Measurements from ENCODE around the gene ARHGEF10L.

ARHGEF10L gene

GRCh38 chr1:17523321-17524041, 16.0 kb upstream of the ARHGEF10L start:
- no peak for DNase-seq

GRCh38 chr1:17524645-17525044, 14.9 kb upstream of the ARHGEF10L start:
- DNase-seq, result no peak

- no peak for DNase-seq
Observed at GRCh38 chr1:17525996-17526686, 13.4 kb upstream of the ARHGEF10L start.

DNA sequence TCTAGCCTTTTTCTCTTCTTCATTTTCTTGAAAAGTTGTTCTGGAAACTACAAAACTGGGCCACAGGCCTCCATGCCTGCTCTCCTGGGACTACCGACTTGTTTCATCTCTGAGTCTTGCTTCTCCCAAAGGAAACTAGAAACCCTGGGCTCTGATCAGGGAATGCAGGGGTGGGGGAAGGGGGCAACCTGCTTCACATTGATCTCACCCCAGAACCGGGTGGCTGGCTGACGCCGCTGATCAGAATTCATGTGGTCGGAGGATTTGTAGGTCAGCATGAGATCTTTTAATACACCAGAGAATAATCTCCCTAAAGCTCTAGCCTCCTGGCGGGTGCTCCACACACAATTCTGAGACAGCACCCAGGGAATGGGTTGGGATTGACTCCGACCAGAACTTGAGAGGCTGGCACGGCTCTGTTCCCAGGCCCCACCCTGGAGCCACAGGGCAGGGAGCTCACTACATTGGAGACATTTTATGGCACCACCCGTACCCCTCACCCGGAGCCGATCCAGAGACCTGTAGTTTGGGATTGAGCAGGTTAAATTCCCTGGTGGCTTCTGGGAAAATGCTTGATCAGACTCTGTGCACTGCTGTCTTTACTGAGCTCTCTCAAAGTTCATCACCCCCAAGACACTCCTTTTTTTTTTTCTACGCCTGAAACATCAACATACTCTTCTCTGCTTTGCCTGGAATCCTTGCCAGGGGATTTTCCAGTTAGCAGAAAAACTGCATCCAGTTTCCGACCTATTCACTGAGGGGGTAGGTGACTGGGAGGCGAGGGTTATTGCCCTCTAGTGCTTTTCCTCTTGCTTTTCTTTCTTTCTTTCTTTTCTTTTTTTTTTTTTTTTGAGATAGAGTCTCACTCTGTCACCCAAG, 12.2 kb upstream of the ARHGEF10L start:
- no peak for DNase-seq

DNA sequence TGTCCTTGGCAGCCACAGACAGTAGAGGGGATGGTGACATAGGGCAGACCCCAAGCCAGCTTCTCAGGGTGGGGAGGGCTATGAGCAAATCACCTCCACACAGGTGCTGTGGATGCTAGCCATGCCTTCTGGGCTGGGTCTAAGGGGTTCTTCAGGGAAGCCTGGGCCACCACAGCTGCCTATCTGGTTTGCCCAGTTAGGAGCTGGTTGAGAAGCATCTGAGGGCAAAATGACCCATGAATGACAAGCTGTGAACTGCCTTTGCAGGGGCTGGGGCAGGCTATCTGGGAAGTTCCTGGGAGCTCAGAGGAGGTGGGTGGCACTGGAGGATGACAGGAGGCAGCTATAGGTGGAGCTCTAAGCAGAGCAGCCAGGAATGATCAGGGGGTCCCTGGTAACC, 10.1 kb upstream of the ARHGEF10L start:
- no peak for DNase-seq

DNA sequence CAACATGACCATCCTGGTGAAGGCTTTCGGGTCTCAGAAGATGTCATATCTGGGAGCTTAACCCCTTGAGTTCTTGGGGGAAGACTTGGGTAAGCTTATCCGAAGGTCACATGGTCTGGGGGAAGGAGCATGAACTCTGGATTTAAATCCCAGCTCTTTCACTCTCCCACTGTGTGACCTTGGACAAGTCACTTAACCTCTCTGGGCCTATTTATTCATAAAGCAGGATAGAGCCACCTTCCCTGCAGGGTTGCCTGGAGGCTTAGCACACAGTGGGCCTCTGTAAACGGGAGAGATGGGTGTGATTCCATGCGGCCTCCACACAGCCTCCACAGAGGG, 8.2 kb upstream of the ARHGEF10L start:
- no peak for DNase-seq

GRCh38 chr1:17531682-17532487, 7.6 kb upstream of the ARHGEF10L start:
- DNase-seq, result no peak

- DNase-seq, result no peak
Observed at GRCh38 chr1:17533201-17533600, 6.3 kb upstream of the ARHGEF10L start.

- DNase-seq, result no peak
Observed at GRCh38 chr1:17535300-17535936, 4.1 kb upstream of the ARHGEF10L start.

GRCh38 chr1:17538010-17538409, 1.5 kb upstream of the ARHGEF10L start:
- no peak for DNase-seq

DNA sequence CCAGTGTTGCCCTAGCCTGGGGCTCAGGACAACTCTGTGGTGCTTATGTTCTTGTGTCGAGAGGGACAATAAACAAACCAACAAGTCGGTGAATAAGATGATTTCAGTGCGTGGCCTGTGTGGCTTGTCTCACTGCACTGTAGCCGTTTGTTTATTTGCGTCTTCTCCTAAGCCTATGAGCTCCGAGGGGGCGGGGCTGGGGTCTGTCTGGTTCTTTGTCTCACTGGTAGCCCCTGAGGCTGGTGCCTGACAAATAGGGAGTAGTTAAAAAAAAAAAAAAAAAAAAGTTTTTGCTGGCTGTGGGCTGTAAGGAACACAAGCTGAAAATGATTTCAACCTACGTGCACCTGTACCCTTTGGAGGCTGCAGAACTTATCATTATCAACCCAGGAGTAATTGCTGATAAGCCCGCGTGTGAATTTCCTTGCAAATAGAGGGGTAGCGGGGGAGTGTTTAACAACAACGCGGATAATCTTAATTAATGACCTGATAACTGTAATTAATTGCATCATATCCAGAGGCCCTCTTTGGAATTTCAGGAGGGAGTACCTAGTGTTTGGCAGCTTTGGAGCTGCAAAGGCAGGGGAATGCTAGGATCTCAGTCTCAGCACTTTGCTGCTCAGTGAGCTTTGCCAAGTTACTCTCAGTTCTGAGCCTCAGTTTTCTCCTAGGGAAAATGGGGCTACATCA, 925 bp upstream of the ARHGEF10L start:
- no peak for DNase-seq

DNA sequence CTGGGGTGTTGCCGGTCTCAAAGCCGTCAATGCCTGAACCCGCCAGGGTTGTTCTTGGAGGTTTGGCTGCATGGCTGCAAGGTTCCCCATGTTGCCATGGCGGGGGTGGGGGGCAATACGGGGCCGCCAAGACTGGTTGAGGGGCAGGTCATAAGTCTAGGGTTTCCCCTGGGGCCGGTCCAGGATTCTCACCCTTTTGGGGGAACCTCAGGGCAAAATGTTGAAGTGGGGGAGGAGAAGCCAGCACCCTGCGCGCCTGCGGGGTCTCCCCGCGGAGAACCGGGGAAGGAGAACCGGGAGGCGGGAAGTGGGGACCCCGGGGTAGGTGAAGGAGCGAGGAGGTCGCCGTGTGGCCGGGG, 401 bp upstream of the ARHGEF10L start:
- DNase-seq, result no peak

DNA sequence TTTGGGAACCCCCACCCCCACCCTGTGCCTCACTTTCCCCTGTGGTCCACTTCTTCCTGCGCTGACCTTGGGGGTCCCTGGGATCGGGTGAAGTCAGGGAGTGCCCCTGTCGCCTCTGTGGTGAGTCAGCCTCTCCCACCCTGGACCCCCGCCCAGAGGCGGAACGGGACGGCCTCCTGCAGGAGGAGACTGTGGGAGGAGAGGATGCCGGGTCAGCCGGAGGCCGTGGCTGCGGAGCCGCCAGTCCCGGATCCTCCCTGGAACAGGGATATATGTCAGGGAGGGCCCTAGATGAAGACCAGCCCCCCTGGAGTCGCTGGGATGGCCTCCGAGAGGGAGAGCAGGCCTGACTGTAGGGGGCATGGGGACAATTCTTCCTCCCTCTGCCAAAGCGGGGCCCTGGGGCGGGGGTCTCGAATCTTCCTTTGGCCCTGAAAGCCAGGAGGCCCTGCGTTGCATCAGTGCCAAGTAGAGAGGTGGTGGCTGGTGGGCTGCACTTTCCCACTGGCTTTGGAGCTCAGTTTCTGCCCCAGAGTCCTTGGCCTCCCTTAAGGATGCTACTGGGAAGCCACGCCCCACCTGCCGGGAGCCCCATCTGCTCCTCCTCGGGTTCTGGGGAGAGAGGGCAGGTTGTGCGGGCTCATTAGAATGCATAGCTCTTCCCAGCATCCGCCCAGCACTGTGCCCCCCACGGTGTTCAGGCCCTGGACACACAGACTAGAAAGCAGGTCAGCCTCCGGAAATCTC, 930 bp downstream of the ARHGEF10L start:
- no peak for DNase-seq

GRCh38 chr1:17542645-17543044, 3.1 kb downstream of the ARHGEF10L start:
- DNase-seq, result no peak

DNA sequence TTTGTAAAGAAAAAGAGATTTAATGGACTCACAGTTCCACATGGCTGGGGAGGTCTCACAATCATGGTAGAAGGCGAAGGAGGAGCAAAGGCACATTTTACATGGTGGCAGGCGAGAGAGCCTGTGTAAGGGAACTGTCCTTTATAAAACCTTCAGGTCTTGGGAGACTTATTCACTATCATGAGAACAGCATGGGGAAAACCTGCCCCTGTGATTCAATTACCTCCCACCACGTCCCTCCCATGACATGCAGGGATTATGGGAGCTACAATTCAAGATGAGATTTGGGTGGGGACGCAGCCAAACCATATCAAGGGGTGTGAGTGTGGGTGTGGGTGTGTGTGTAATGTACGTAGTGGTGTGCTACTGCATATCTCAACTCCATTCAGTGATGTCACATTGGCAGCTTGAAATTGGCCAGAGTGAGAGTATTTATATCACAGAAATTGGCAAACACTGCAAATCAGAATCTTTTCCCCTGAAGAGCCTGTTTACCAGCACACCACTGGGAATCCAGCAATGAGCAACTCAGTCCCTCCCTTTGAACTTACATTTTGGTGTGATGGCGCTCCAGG, 5.4 kb downstream of the ARHGEF10L start:
- no peak for DNase-seq

GRCh38 chr1:17545356-17545755, 5.9 kb downstream of the ARHGEF10L start:
- DNase-seq, result no peak

DNA sequence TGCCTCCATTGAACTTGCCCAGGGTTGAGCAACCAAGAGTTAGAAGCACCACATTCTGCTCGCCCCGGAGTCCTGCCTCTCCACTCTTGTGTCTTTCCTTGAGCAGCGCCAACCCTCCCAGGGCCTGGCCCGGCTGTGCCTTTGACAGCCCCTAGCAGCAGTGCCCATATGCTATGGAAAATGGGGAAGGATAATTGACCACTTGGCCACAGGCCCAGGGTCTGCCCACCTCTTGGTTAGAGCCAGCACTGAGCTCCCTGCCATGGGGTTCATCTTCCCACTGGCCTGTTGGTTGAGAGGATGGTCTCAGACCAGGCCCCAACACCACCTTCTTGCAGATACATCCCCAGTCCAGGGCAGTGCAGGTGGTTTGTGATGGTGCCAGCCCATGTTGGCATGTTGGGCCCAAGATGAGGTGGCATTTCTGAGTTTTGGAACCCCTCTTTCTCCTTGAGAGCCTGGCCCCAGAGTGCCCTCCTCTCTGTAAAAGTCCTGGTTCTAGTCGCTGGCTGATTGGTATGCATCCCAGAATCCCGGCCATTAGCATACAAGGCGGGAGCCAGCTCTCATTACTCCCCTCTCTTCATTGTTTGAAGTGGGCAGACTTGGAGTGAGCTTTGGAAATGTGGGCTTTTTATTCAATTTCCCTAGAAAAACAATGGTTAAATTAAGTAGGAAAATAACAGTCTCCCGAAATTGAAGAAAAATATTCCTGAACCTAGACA, 7.6 kb downstream of the ARHGEF10L start:
- DNase-seq, result no peak

GRCh38 chr1:17549384-17549783, 9.9 kb downstream of the ARHGEF10L start:
- DNase-seq, result no peak

- DNase-seq, result no peak
Observed at GRCh38 chr1:17550729-17551584, 11.5 kb downstream of the ARHGEF10L start.

Measured in CD4-positive, alpha-beta T cell treated with Interferon gamma for 1 hour (primary cell).